HG03045 (cell line): ENCODE measurements around the gene RAP2A.

ENCODE experiments used
- ATAC-seq: cut with Tn5 transposase; IDR thresholded peaks from one replicate; pipeline ENCODE4 v1.9.1; 2021; ENCODE audit warnings: mild to moderate bottlenecking, moderate library complexity; ENCODE audit not compliant: unreplicated experiment

RAP2A gene

GRCh38 chr13:97433727-97434396, at the start of gene RAP2A:
Gene RAP2A (plus strand): TSS chr13:97434169. CDS start chr13:97434471, 302 bp downstream.
- ATAC-seq = peak; percentile 50

DNA sequence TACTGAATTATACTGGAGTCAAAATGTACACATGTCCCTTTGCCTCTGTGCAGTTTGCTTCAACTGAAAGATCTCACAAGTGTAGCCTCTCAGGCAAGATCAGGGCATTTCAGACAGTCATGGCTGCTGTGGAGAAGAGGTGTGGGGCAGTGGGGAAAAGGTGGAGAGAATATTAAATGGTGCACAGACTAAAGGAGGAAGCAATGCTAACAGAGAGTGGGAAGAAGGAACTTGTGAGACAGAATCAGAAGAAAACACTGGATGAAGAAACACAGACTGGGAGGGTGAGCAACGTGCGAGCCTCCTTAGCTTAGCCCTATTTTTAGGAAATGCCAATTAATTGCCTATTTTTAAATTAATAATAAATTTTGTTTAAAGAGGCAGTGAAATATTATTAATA, 49.6 kb upstream of the RAP2A start:
- ATAC-seq = no peak

DNA sequence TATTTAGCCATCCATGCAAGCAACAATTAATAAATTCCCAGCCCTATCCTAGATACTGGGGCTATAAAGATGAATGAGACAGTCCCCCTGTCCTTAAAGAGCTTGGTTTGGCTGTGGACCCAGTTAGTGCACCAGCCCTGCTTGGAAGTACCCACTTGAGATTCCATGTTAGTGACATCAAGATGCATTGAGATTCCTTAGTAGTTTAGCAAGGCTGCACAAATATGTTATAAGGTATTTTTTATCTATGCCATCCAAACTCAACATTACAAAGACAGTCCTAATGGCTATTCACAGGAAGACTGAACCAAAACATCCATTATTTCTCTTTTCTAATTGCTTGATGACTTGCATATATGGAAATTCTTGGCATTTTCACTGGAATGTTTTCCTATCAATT, 48.8 kb upstream of the RAP2A start:
- ATAC-seq = no peak

GRCh38 chr13:97385854-97386253, 48.1 kb upstream of the RAP2A start:
- ATAC-seq = no peak

- no peak for ATAC-seq
These were observed 47.0 kb upstream of the RAP2A start for GRCh38 chr13:97386801-97387484.

- no peak for ATAC-seq
These were observed 46.5 kb upstream of the RAP2A start for GRCh38 chr13:97387485-97387839.

DNA sequence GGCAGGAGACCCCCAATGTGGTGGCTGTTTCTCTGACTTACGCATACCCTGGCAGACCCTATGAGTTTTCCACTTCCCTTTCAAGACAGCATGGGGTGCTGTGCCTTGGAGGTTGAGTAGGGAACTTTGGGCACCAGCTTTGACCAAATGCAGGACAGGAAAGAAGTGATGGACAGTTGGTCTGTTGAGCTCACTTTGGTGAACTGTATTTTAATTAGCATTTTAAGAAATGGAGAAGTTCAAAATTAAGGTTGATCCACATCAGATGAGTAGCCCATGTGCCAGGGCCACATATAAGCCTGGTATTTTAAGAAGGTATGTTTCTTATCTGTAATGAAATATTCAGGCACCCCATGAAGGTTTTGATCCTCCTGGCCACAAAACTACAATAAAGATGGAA, 46.1 kb upstream of the RAP2A start:
- ATAC-seq = no peak

DNA sequence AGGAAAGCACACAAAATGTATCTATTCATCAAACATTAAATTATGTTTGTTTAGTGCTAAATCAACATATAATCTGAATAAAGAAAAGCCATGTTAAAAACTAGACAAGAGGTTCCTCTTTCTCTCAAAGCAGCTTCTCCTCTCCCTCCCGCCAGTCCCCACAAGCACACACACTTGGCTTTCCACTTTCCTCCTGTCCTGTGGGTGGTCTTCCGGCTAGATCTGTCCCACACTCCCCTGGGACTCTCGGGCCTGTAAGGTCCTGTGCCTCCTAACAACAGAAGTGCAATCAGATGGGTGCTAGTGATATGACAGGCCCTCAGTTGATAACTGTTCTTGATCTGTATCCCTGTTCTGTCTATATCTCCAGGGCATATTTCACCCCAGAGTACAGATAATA, 45.6 kb upstream of the RAP2A start:
- ATAC-seq = no peak

GRCh38 chr13:97390941-97391600, 42.9 kb upstream of the RAP2A start:
- no peak for ATAC-seq

- ATAC-seq = no peak
These were observed 41.9 kb upstream of the RAP2A start for GRCh38 chr13:97392020-97392419.

GRCh38 chr13:97394542-97394941, 39.4 kb upstream of the RAP2A start:
- ATAC-seq = no peak

- no peak for ATAC-seq
These were observed 38.4 kb upstream of the RAP2A start for GRCh38 chr13:97395447-97396136.

GRCh38 chr13:97397267-97397666, 36.7 kb upstream of the RAP2A start:
- ATAC-seq = no peak

GRCh38 chr13:97401421-97401820, 32.5 kb upstream of the RAP2A start:
- ATAC-seq = no peak

DNA sequence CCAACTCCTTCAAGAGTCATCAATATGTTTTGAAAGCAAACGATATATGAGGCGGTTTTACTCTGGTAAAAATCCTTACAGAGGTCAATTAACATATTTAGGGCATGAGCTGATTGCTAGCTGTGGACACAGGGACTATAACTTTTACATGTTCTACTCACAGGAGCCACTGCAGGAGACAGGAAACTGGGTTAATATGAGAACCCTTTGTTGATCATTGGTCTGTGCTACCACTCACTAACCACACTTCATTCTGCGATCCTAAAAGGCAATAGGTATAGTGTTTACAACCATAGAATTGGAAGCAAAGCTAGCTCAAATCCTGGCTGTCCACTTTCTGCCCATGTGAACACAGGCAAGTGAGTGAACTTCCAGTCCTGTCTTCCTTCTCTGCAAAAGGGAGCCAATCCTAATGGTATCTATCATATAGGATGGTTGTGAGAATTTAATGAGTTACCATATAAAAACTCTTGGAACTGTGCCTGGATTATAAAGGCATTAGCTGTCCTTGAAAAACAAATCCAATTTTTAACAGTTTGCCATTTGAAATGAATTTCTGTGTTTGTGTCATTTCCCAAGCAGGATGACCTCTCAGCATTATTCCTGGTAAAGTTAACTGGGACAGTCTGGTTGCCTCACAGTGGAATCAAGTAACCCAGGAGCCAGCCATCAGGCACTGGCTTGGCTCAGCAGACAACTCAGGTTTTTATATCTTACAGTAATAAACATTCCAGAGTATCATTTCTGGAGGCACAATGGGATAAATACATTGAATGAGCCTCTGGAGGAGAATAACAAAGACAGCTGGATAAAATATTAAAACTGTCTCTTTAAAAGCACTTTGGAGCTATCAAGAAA, 29.8 kb upstream of the RAP2A start:
- ATAC-seq = no peak

GRCh38 chr13:97407540-97407939, 26.4 kb upstream of the RAP2A start:
- ATAC-seq = no peak

- ATAC-seq = no peak
These were observed 25.0 kb upstream of the RAP2A start for GRCh38 chr13:97408938-97409337.

DNA sequence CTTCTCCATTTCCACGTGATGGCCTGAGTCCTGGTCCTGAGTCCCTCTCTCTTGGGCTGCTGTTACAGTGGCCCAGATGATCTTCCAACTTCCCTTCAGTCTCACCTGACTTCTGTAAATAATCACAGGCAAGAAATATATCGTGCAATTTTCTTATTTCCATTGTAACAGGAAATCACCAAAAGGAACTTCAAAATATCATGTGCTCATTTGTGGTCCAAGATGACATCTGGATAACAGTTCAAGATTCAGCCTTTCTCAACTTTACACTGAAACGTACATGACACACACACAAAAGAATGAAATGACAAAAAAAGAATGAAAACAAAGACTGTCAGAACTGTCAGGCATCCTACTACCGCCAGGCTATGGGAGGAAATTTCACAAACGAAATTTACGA, 22.0 kb upstream of the RAP2A start:
- ATAC-seq = no peak

DNA sequence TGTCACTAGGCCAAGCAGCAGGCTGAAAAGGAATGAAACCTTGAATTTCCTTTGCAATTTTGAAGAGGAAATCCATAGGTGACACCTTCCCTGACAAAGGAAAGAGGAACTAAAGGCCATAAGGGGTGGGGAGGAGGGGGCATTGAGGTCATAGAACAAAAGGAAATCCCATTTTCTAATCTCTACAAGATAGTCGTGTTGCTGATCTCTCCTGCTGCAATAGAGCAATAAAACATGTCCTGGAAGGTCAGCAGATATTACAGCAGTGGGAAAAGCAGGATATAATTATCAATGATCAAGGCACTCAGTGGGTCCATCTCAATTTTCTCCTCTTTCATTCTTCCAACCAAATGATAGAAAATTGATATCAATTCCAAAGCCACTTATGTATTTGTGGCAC, 20.3 kb upstream of the RAP2A start:
- no peak for ATAC-seq

GRCh38 chr13:97414392-97414791, 19.6 kb upstream of the RAP2A start:
- ATAC-seq = no peak

- no peak for ATAC-seq
These were observed 16.3 kb upstream of the RAP2A start for GRCh38 chr13:97417698-97418097.
